Epithelial cell of proximal tubule (primary cell): Measurements from ENCODE around the gene MIPOL1. TPM values are rescaled to one million over a fixed set of nuclear protein-coding genes. Genes with fewer than 3 reads are reported as not detected.
"Not testable (repeated sequence)": the region's sequence is repeated elsewhere in the genome, so short reads cannot be mapped to it uniquely, and the experiment has no call there.

Experiments
- DNase-seq: peaks from one replicate; pipeline ENCODE4 v3.0.0-alpha.2; 2011; ENCODE audit warnings: low read depth
- H3K4me3 ChIP-seq: 2 replicates; pipeline ENCODE4 v1.5.1; 2011; ENCODE audit warnings: low read depth, mild to moderate bottlenecking, low read length
- CTCF ChIP-seq: conservative IDR thresholded peaks from 2 replicates; pipeline ENCODE4 v1.5.1; 2012; ENCODE audit warnings: low read depth, mild to moderate bottlenecking, low read length
- total RNA-seq: library from RNA; depleted of rRNA; stranded (reverse); fragments of >200 nt; gene quantifications from 2 replicates; pipeline ENCODE4 v1.2.3, GENCODE V29; 2015

MIPOL1 gene
- total RNA-seq, 1 donor from 2014 or later: 5.7 TPM

GRCh38 chr14:37375566-37375965 lies 177.8 kb downstream of the MIPOL1 start:
- H3K4me3 ChIP-seq: no peak overlapping the region
- no peak for DNase-seq
- TF ChIP-seq CTCF: no peak

DNA sequence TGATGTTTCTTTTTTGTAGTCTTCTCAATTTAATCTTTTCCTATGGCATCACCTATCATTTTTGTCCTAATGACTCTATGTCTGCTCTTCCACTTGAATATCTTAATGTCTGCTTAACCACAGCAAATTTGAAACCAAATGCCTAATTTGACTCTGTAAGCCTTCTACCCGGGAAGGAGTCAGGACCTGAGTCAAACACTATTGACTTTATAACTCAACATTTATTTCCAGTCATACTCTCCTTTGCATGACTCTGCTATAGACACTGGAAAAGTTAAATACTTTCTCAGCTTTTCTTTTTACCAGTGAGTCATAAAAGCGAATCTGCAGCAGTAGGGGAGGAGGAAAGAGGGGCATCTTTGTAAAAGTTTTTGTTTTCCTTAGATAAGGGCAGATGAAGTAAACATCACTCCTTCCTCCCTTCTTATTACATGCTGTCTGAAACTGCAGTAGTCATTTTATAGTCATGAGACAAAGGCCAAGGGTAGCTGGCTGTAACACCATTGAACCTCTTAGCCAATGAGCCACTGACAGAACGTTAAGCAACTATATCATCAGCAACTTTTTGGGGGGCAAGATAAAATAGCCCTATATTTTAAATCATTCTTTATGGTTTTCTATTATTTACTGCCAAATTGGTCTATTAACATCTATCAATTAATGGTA lies 179.3 kb downstream of the MIPOL1 start:
- no peak overlapping the region for H3K4me3 ChIP-seq
- no peak for TF ChIP-seq CTCF
- DNase-seq: no peak

- no peak for DNase-seq
- no peak for TF ChIP-seq CTCF
These were observed 187.3 kb downstream of the MIPOL1 start for GRCh38 chr14:37384870-37385596.

DNA sequence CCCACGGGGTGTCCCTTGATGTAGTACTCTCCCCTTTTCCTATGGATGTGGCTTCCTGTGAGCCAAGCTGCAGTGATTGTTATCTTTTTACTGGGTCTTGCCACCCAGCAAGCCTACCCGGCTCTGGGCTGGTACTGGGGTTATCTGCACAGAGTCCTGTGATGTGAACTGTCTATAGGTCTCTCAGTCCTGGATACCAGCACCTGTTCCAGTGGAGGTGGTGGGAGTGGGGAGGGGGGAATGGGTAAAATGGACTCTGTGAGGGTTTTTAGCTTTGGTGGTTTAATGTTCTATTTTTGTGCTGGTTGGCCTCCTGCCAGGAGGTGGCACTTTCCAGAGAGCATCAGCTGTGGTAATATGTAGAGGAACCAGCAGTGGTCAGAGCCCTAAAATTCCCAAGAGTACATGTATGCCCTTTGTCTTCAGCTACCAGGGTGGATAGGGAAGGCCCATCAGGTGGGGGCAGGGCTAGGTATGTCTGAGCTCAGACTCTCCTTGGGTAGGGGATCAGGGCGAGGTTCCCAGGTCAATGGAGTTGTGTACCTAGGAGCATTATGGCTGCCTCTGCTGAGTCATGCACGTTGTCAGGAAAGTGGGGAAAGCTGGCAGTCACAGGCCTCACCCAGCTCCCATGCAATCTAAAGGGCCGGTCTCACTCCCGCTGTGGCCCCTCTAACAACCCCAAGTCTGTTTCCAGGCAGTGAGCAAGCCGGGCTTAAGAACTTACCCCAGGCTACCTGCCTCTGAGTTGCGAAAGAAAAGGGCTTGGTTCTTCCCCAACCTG lies 199.6 kb downstream of the MIPOL1 start:
- not testable (repeated sequence) for DNase-seq, H3K4me3 ChIP-seq

More at GRCh38 chr14:37384870-37385596, 187.3 kb downstream of the MIPOL1 start:
- no peak overlapping the region for H3K4me3 ChIP-seq

DNA sequence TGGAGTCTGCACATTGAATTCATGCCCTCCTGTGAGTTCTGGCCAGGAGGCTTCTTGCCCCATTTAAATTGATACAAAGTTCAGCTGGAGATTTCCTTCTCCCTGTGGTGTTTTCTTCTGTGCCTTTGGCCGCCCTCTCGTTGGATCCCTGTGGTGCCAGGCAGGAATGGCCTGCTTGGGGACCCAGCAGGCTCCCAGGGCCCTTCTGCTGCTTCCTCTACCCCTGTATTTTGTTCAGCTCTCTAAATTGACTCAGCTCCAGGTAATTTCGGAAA lies 200.1 kb downstream of the MIPOL1 start:
- no peak for TF ChIP-seq CTCF
- no peak for DNase-seq
- no peak overlapping the region for H3K4me3 ChIP-seq

DNA sequence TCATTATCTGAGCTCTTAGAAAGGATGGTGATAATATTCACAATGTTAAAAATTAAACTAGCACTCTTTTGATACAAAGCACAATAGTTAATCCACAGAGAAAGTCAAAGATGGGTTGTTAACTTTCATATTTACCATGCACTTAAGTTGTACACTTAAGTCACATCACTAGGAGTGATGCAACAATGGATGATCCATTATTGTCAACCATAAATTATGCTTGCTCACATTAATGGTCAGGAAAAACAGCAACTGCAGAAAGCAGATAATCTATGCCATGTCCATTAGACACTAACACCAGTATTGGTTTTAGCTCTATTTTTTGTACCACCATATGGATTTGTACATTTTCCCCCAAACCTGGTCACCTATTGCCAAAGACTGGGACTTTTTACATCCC lies 201.8 kb downstream of the MIPOL1 start:
- H3K4me3 ChIP-seq: no peak overlapping the region
- DNase-seq: no peak
- no peak for TF ChIP-seq CTCF

DNA sequence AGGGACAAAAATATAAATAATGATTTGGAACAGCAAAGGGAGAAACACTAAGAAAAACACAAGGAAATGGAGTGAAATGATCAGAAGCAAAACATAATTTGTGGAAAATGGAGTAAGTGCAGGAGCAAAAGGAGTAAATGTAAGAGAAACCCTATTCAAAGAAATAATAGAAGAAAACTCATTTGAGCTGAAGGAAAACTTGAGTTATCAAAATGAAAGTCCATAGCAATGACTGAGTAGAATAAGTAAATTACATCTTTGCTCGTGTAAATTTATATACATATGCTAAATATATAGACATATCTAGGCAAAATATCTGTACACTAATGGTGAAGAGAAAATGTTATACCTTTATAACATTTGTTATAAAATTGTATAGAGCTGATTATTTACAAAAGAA lies 203.4 kb downstream of the MIPOL1 start:
- no peak for TF ChIP-seq CTCF
- DNase-seq: no peak

More for the DNA sequence above, 203.4 kb downstream of the MIPOL1 start:
- H3K4me3 ChIP-seq: no peak overlapping the region
